Femur (tissue), 1 donor: ENCODE measurements around the gene MCOLN3.
"Not testable (repeated sequence)": the region's sequence is repeated elsewhere in the genome, so short reads cannot be mapped to it uniquely, and the experiment has no call there.

Experiments
- DNase-seq: peaks from one replicate; pipeline ENCODE4 v3.0.0-alpha.2; 2017

MCOLN3 gene

GRCh38 chr1:85047472-85048295 is 616 bp downstream of the MCOLN3 start:
- DNase-seq, result peak; percentile 39

- no peak for DNase-seq
These were observed 1.2 kb downstream of the MCOLN3 start for GRCh38 chr1:85047144-85047471.

GRCh38 chr1:85042413-85042812 is 5.9 kb downstream of the MCOLN3 start:
- DNase-seq, result no peak

GRCh38 chr1:85041793-85042192 is 6.5 kb downstream of the MCOLN3 start:
- no peak for DNase-seq

GRCh38 chr1:85033221-85033620 is 15.1 kb downstream of the MCOLN3 start:
- DNase-seq, result no peak

GRCh38 chr1:85030536-85030935 is 17.8 kb downstream of the MCOLN3 start:
- no peak for DNase-seq

GRCh38 chr1:85028151-85028550 is 20.1 kb downstream of the MCOLN3 start:
- DNase-seq, result no peak

- DNase-seq, result no peak
These were observed 20.9 kb downstream of the MCOLN3 start for GRCh38 chr1:85027242-85027983.

GRCh38 chr1:85025940-85026339 is 22.4 kb downstream of the MCOLN3 start:
- DNase-seq, result no peak

- DNase-seq, result no peak
These were observed 23.6 kb downstream of the MCOLN3 start for GRCh38 chr1:85024736-85025135.

GRCh38 chr1:85022700-85023099 is 25.6 kb downstream of the MCOLN3 start:
- DNase-seq, result no peak

GRCh38 chr1:85019994-85020393 is 28.3 kb downstream of the MCOLN3 start:
- peak; percentile 28 for DNase-seq

- no peak for DNase-seq
These were observed 32.5 kb downstream of the MCOLN3 start for GRCh38 chr1:85015826-85016225.

GRCh38 chr1:85005641-85006040 is 42.7 kb downstream of the MCOLN3 start:
- not testable (repeated sequence) for DNase-seq

GRCh38 chr1:85001742-85002141 is 46.6 kb downstream of the MCOLN3 start:
- no peak for DNase-seq

GRCh38 chr1:84998642-84999280 is 49.5 kb downstream of the MCOLN3 start:
- DNase-seq, result no peak

- no peak for DNase-seq
These were observed 50.4 kb downstream of the MCOLN3 start for GRCh38 chr1:84997667-84998600.

- DNase-seq, result peak; percentile 56
These were observed 51.2 kb downstream of the MCOLN3 start, which contains the start of gene MCOLN2 for GRCh38 chr1:84996846-84997666. MCOLN2 (minus strand) TSS chr1:84997113; CDS start chr1:84996872, 241 bp downstream.

- DNase-seq, result no peak
These were observed 52.6 kb downstream of the MCOLN3 start for GRCh38 chr1:84995484-84996334.

- DNase-seq, result no peak
These were observed 57.0 kb downstream of the MCOLN3 start for GRCh38 chr1:84991097-84991920.
